Measurements from ENCODE around the gene GABBR2.

GABBR2 gene

DNA sequence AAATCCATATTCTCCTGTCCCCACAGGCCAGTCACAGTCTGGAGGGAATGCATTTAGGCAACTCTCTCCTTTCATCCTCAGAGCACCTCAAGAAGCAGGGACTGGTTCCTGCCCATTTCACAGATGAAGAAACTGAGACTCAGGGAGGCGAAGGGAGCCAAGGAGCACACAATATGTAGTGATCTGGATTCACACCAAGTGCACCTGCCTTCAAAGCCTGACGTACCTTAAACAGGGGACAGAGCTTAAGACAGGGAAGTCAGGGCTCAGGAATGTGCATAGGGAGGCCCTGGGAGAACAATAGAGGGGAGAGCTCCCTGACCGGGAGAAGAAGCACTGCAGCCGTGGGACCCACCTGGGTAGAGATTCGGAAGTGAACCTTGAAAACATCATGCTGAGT, 83.0 kb downstream of the GABBR2 start:
- no peak for DNase-seq

DNA sequence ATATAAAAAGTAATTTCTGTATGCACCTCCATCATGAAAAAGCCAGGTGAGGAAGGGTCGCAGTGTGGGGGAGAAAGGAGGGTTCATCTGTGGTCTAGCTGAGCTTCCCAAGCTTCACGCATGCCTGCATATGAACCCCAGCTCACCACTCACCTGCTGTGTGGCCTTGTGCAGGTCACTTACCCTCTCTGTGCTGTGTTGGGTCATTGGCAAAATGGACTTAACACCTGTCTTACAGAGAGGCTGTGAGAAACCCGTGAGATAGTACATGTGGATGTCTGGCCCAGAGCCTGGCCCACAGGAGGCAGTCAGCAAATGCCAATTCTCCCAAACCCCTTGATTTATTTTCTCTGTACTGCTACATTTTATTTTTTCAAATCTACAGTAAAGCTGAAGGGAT, 88.9 kb downstream of the GABBR2 start:
- no peak for DNase-seq

DNA sequence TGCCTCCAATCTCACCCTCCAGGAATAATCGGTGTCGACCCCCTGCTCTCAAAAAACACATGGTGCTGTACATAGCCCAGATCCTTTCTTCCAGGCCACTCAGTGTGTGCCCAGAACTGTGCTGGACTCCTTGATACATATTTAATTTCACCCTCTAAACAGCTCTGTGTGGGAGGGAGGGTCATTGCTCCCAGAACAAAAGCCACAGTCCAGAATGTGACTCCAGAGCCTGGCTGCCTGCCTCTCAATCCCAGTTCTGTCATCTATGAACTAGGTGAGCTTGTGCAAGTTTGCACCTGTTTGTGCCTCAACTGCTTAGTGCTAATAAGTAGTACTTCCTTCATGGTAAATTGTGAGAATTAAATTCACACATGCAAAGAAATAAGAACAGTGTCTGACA, 93.1 kb downstream of the GABBR2 start:
- DNase-seq = no peak

DNA sequence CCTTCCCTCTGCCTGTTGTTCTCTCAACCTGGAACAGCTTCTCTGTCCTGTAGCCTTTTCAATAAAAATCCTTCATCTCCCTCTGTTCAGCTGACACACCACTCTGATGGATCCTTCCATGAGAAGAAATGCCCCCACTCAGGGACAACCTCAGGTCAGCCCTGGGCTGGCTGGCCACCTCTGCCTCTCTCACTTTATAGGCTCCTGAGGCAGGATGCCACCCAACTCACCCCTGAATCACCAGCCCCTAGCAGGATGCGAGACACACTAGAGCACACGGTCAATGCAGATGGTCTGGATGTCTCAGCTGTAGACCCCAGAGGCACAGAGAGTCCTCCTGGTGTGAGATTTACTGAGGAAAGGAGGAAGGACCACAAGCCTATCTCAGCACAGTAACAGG, 93.8 kb downstream of the GABBR2 start:
- DNase-seq = no peak

DNA sequence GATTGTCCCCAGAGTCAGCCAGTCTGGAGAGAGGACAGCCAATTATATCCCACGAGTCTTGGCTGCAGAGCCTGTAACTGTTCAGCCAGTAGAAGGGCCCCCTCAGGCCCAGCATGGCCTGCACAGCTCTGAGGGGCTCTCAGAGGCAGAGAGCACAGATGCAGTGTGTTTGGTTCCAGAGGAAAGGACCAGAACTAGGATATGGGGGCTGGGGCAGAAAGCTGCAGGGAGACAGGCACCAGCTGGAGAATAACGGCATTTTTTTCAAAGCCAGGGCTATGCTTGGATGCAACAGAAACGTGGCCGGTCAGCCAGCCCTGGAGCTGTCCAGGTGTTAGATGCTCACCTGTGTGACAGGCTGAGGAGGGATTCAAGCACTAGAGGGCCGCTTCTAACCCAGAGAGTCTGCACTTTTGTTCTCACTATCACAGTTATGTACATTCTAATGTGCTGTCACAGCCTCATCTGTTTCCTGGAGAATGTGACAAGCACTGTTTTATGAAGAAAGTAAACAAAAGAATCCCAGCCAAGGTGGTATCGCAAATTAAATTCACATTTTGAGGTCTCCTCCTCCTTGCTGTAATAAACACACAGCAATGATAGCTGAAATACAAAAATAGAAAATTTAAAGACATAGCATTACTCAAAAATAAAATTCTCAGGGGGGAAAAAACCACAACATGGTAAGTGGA, 96.5 kb downstream of the GABBR2 start:
- DNase-seq = no peak

DNA sequence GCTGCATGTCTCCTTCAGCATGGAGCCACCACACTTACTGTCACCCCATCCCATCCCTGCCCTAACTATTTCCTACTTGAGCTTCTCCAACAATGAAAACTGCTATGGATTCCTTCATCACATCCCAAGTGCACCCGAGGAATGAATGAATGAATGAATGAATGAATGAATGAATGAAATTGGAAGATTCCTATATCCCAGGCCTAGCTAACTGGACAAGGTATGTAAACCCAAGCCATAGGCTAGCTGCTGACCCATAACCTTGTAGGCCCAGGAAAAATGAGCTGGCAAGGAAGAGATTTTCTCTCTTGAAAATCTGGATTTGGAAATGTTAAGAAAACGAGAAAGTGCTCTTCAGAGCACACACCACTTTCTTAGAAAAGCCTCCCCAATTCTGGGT, 97.4 kb downstream of the GABBR2 start:
- no peak for DNase-seq

DNA sequence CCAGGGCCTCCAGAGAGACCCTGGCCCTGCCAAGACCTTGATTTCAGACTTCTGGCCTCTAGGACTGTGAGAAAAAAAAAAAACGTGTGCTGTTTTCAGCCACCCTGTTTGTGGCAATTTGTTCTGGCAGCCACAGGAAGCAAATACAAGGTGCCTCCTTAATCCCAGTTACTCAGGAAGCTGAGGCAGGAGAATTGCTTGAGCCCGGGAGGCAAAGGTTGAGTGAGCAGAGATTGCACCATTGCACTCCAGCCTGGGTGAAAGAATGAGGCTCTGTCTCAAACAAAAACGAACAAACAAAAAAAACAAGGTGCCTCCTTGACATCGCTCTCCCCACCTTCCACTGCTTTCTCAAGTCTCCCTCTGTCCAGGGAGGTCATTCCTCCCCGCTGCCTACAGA, 98.0 kb downstream of the GABBR2 start:
- no peak for DNase-seq

DNA sequence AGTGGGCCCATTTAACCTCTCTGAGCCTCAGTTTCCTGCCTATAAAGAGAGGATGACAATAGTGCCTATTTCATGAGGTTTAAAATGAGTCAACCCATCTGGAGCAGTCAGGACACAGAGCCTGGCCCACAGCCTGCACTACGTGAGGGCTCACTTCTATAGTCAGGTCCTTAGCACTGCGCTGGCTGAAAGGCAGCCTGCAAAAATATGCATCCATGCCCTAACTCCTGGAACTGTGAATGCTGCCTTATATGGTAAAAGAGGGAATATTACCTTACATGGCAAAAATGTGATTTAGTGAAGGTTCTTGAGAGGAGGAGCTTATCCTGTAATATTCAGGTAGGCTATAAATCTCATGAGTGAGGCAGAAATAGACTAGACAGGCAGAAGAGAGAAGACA, 98.5 kb downstream of the GABBR2 start:
- DNase-seq = no peak

DNA sequence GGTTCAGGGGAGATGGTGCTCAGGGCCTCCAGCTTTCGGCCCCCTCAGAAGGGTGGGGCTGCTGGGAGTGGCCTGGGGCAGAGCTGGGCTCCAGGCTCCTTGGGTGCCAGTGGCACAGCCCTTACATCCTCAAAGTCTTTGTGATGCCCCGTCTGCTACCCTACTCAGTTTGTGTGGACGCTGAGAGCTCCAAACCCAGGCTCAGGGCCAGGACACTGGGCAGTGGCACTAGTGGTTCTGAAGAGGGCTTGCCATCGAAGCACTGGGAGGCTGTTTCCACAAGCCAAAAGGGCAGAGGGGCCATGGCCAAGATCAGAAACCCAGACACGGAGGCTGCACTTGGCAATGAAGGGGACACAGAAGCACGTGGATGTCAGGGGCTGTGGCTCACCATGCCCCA, 99.1 kb downstream of the GABBR2 start:
- DNase-seq = no peak

DNA sequence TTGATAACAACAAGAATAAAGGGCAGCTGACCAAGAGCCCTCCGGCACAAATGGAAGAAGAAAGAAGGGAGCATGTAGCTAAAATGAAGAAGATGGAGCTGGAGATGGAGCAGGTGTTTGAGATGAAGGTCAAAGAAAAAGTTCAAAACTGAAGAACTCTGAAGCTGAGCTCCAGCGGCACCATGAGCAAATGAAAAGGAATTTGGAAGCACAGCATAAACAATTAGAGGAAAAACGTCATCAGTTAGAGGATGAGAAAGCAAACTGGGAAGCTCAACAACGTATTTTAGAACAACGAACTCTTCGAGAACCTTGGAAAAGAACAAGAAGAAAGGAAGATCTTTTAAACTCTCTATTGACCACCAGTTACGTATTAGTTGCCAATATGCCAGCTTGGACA, 100.9 kb downstream of the GABBR2 start:
- no peak for DNase-seq

DNA sequence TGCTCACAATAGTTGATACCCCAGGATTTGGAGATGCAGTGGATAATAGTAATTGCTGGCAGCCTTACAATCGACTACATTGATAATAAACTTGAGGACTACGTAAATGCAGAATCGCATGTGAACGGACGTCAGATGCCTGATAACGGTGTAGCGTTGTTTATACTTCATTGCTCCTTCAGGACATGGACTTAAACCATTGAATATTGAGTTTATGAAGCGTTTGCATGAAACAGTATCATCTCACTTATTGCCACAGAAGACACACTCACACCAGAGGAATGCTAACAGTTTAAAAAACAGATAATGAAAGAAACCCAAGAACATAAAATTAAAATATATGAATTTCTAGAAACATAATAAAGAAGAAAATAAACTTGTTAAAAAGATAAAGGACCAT, 101.6 kb downstream of the GABBR2 start:
- no peak for DNase-seq

DNA sequence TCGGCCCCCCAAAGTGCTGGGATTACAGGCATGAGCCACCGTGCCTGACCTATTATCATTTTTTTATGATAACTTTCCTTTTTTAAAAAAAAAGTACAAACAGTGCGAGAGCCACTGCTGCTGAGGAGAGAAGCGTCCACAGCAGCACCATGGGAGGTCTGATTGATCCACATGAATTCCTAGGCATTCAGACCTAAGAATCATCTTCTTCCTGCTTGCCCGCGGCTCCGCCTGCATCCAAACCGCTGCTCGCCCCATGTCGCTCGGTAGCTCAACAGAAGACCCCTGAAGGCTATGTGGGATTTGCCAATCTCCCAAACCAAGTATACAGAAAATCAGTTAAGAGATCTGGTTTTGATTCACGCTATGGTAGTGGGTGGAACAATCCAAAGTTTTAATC, 102.0 kb downstream of the GABBR2 start:
- DNase-seq = no peak

DNA sequence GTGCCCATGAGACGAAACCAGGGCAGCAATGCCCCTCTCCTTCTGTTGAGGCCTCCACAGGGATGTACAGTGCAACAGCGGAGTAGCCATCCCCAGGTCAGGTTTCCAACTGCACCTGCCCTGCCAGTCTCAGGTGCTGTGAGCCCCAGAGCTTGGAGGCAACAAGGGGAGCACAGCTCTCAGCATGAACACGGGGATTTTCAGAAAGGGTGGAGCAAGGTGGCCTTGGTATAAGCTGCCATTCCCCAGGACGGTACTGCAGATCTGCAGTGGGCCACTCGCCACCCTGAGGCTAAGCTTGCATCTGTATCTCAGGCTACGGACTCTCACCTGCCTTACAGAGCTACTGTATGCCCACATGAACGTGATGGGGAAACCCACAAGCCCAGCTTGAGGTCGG, 103.6 kb downstream of the GABBR2 start:
- no peak for DNase-seq

DNA sequence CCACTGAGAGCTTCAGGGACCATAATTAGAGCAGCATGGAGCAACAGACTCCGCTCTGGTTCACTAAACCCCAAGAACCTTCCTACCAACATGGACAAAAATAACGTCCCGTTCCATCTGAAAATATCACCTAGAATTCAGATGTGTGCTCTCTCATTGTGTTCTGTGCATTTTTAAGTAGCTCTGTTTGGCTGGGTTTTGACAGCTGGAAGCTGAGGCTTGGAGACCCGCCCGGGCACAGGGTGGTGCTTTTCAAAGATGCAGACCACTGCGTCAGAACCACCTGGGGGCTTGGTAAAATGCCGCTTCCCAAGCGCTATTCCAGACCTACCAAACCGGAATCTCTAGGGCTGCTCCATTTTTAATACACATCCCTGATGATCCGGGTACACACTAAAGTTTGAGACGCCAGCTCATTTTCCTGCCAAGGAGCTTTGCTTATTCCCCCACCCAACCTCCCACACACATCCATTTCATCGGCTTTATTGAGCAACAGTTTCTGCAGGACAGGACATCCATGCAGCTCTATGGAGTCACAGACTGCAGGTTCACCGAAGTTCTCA, 104.8 kb downstream of the GABBR2 start:
- DNase-seq = no peak

DNA sequence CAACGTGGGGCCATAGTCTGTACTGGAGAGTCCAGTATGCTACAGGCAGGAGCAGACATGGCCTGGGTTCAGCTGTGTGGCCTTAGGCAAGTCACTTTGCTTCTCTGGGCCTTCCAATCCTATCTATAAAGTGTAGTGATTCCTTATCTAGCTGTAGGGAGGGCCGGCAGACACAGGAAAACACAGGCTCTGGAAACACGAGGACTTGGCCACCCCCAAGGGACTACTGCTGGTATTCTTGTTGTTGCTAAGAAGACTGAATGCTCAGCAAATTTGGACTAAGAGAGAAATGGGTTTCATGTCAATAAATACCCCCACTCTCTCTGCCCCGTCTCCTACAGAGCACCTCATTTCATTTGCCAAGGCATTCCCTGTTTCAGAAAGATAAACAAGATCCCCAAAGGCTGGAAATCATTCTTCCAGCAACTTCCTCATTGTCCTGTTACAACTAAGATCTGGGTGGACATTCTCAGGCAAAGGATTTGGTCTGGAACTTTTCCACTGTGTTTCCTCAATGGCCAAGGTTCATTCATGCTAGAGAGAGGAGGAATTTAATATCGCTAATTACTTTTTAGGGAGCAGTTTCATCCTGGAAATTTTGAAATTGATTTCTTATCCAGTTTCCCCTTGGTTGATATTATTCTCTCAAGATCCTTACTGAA, 105.8 kb downstream of the GABBR2 start:
- no peak for DNase-seq

DNA sequence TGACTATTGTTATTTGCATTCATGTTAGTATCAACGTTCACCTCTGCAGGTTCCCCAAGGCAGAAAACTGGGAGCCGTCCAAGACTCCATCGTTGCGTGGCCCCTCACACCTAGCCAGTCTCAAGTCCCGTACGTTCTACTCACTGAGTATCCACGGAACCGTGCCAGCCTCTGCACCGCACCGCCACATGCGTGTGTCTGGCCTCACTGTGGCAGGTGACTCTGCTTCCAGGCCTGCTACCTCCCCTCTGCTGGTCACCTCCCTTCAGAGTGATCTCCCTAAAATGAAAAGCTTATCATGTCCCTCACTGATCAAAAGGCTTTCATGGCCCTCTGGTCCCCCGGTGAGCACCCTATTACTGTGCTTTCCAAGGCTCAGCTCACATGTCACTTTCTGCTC, 108.1 kb downstream of the GABBR2 start:
- no peak for DNase-seq

DNA sequence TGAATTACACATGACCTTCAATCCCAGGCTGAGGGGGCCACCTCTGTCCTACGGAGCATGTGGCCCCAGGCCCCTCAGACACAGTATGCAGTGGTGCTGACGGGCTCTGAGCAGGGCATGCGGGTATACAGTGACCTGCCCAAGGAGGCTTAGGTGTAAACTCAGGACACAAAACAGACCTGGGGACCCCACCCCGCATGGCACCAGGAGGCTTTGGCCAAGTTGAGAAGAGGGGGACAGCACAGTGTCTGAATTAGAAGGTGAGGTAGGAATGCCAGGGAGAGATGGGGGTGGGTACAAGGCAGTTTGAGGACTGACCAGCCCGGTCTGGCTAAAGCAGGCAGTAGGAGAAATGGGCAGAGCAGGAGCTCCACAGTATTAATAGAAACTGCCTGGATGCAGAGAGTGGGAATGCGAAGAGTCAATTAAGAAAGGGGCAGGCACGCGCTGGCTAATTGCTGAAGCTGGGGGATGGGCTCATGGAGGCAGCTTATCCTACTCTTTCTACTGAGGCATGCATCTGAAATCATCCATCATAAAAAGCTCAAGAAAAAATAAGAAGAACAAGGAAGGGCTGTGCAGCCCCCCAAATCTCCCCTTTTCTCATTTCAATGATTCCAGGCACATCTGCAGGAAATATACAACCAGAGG, 109.0 kb downstream of the GABBR2 start:
- no peak for DNase-seq

DNA sequence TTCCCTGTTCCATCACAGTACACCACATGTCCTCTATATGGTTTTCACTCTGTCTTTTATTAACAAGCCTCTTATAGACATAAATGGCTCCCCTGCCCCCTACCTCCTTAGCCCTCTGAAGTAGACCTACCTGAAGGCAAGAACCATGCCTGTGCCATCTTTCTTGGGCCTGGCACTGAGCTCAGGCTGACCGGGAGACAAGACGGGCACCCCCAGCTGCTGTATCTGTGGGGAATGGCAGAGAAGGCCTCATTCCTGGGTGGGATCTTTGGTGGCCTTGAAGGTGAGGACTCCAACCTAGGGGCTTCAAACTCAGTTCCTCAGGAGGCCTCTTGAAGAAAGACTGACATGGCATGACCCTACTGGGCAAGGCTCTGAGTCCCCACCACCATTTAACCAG, 109.9 kb downstream of the GABBR2 start:
- no peak for DNase-seq

DNA sequence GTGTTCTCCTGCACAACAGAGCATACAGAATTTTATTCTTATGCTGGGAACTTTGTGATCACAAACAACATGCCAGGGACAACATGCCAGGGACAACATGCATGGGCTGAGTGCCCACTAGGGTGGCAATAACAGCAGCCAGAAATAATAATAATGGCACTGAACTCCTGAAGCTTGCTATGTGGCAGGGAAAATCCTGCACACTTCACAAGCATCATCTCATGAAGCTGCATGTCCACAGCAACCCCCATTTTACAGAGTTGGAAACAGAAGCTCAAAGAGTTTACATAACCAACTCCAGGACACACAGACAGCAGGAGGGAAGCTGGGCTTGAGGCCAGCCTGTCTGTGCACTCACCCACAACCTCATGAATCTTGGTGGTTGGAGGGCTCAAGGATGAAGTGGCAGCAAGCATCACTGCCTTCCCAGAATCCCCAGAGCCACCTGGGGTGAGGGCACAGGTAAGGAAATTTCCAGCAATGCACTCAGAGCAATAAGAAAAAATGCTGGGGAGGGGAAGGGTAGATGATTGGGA, 111.4 kb downstream of the GABBR2 start:
- DNase-seq = no peak

DNA sequence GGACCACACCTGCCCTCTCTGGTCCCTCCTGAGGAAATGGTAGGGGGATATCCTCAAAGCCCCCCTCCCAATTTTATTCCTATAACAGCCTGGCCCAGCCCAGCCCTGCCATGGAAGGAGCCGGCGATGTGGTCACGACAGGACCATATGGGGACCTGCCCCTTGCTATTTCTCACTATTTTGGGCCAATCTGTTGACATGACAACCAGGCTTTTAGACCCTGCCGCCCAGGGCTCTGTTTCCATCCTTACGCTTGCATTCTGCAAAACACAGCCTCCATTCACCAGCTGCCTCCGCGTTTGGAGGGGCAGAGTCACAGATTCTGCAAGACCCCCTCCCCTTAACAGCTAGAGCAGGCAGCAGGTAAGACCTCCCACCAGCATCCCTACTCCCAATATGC, 112.2 kb downstream of the GABBR2 start:
- DNase-seq = no peak

DNA sequence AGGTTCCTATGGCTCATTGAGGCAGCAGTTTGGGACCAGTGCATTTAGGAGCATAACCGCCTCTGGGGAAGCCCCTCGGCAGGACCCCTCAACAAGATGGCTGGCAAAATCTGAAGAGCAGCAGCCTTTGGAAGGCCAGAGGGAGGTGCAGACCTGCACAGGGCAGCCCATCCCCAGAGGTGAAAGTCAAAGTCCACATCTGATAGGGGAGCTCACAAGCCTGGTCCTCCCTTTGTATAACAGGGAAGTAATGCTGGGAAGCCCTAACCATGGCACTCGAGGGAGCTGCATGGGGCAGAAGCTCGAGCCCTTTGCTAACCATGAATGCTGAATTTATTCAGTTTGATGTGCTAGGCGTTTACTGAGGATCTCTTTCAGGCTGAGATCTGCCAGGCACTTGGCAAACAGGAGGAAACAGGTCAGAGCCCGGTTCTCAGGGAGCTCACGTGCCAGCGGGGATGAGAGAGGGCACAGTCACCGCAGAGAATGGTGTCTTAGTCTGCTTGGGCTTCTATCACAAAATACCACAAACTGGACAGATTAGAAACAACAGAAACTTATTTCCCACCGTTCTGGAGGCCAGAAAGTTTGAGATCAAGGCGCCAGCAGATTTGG, 114.1 kb downstream of the GABBR2 start:
- DNase-seq = no peak

DNA sequence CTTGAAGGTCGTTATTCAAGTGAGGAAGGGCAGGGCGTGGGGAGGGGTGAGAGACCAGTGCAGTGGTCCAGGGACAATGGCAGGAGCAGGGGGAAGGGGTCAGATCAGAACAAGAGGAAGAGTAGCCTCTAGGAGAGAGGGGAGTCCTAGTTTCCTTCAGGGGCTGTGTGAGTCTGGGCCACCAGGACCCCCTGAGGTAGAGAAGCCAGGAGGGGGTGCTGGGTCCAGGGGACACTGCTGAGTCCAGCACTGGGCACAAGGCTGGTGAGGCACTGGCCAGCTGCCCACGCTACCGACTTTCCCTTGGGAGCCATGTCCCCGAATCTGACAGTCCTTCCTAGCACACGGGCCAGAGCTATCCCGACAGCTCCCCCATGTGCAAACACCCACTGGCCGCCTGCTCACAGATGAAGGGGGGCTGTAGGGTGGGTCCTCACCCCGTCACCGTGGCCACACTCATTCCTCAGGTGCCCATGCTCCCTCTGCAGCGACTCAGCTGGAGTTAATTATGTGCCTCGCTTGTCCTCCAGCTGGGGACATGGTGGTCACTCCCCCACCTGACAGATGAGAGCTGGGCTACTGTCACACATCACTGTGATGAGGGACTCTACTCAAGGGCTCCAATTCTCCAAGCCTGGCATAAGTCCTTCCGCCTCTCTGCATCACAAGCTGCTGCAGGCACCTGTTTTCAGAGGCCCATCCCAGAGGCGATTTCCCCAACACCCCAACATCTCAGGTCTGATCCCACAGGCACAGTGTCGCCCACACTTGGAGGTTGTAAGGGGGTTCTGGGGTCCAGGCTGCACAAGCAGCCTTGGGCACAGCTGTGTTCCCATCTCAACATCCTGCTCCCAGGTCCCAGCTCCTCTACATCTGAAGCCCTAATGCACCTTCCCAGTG, 115.1 kb downstream of the GABBR2 start:
- no peak for DNase-seq

Data from MV-4-11 (cell line).